ENCODE results near the gene TTYH3.
"Not testable (repeated sequence)": the region's sequence is repeated elsewhere in the genome, so short reads cannot be mapped to it uniquely, and the experiment has no call there.

Gene TTYH3, protein sequence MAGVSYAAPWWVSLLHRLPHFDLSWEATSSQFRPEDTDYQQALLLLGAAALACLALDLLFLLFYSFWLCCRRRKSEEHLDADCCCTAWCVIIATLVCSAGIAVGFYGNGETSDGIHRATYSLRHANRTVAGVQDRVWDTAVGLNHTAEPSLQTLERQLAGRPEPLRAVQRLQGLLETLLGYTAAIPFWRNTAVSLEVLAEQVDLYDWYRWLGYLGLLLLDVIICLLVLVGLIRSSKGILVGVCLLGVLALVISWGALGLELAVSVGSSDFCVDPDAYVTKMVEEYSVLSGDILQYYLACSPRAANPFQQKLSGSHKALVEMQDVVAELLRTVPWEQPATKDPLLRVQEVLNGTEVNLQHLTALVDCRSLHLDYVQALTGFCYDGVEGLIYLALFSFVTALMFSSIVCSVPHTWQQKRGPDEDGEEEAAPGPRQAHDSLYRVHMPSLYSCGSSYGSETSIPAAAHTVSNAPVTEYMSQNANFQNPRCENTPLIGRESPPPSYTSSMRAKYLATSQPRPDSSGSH
- total RNA-seq = 8.2 to 23.6 (median 14.2) reads per million in 4 experiments

DNA sequence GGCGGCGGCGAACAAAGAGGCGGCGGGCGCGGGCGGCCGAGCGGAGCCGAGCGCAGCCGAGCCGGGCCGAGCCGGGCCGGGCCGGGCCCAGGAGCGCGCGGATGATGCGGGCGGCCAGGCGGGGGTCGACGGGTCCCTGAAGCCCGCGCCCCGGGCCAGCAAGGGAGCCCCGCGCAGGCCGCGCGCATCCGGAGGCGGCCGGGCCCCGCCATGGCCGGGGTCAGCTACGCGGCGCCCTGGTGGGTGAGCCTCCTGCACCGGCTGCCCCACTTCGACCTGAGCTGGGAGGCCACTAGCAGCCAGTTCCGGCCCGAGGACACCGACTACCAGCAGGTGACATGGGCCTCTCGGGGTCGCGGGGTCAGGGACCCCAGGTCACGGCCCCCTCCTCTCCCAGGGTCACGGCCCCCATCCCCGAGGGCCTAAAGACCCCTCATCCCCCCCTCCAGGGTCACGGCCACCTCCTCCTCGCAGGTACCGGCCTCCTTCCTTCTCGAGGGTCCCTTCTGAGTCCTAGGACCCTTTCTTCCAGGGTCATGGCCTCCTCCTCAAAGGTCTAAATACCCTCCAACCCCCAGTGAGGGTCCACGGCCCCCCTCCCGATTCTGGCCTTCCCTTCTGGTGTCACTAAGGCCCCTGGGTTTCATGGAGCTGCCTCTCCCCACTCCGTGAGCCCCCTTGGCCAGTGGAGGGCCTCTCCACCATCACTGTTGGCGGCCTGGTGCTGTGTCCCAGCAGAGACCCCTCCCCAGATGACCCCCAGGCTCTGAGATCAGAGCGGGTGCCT lies at the start of gene TTYH3:
Gene TTYH3, plus strand, starts transcription at position 41 of the 787 bp plus-strand sequence. Its CDS starts 170 bp downstream, at position 211.
- peak; percentile 21 for DNase-seq

- DNase-seq = no peak
These were observed 49.6 kb upstream of the TTYH3 start for GRCh38 chr7:2582006-2582735.

DNA sequence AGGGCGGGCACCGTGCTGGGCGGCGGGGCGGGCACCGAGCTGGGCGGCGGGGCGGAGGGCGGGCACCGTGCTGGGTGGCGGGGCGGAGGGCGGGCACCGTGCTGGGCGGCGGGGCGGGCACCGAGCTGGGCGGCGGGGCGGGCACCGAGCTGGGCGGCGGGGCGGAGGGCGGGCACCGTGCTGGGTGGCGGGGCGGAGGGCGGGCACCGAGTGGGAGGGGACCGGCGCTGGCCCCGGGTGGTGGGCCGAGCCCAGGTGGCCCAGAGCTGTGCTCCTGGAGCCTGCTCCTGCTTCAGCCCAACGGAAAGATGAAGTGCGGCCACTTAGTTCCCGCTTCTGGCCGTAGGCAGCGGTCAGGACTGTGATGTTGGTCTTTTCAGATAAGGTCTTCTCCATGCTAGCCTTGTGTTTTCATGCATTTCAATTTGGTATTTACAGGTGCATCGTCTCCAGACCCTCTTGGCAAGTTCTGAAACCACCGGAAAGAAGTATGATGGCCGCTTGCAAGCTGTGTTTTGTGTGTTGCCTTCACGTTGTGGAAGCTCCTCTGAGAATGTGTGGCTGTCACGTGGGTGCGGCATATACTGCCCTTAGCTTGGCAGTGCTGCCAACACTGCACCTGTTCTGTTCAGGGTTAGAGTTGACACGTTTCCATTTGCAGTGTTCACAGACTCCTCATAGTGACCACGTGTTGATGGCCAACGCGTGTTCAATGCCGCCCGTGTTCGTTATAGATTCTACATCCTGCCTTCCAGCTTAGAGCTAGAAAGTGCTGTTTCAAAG lies 47.8 kb upstream of the TTYH3 start:
- DNase-seq = no peak

DNA sequence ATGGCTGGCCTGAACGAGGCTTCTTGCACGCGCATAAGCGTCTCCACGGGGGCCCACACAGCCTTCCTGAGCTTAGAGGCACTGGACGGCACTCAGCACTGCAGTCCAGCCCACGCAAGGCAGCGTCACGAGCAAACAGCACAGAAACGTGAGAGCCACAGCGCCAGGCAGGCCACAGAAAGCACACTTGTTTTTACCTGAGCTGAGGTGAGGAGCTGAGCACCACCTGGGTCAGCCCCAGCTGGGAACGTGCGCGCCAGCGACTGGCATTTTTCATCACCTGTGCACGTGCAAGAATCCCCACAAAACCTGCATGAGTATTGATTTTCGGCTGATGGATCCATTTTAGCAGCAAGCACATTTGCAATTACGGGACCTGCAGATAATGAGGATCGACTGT lies 46.3 kb upstream of the TTYH3 start:
- no peak for DNase-seq

GRCh38 chr7:2586326-2587020 lies 45.3 kb upstream of the TTYH3 start:
- no peak for DNase-seq

DNA sequence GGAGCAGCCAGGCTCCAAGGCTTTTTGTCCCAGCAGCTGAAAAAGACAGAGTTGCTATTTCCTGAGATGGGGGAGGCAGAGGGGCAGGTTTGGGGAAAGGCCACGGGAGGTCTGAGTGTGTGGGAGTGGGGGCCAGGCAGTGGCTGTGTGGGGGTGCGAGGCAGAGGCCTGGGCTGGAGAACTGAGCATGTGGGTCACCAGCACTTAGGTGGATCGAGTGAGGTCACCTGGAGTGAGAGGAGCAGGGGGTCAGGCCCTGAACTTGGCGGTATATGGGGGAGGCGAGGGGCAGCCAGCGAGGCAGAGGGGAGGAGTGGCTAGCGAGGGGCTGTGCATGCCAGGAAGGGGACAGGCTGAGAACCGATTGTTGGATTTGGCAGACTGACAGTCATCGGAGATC lies 44.7 kb upstream of the TTYH3 start:
- no peak for DNase-seq

- DNase-seq = no peak
These were observed 44.0 kb upstream of the TTYH3 start for GRCh38 chr7:2587778-2588177.

DNA sequence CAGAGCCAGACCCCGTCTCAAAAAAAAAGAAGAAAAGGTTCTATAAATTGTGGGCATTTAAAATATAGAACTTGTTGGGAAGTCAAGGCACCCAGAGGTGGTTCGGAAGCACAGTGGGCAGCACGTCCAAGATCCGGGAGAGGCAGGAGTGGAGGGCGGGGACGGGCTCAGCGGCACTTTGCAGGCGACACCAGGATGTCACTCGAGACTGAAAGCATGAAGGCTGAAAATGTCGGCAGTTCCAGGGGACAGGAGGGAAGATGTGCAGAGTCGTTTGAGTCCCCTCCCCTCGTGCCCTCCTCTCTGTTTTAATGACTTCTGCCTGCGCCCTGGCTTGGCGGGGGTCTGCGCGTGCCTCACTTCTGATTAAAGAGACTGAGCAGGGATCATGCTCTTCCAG lies 42.4 kb upstream of the TTYH3 start:
- DNase-seq = no peak

GRCh38 chr7:2589941-2590340 lies 41.8 kb upstream of the TTYH3 start:
- DNase-seq = not testable (repeated sequence)

DNA sequence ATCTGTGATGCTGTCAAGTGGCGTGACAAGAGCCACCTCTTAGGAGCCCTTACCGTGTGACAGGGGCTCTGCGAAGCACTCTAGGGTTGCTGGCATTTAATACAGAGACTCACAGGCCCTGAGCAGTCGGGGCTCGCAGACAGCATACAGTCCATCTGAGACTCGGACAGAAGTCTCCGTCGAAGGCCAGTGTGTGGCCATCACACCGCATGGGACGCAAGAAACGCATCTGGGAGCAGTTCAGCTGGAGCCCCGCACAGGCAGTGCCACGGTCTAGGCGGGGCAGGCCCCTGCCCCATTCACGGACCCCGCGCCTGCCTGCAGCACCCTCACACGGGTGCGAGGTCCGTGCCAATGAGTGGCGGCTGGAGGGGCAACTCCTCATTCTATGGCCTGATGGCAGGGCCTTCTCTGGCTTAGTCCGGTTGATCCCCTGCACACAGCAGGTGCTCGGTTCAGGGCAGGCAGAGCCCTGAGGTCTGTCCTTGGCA lies 39.4 kb upstream of the TTYH3 start:
- DNase-seq = no peak

DNA sequence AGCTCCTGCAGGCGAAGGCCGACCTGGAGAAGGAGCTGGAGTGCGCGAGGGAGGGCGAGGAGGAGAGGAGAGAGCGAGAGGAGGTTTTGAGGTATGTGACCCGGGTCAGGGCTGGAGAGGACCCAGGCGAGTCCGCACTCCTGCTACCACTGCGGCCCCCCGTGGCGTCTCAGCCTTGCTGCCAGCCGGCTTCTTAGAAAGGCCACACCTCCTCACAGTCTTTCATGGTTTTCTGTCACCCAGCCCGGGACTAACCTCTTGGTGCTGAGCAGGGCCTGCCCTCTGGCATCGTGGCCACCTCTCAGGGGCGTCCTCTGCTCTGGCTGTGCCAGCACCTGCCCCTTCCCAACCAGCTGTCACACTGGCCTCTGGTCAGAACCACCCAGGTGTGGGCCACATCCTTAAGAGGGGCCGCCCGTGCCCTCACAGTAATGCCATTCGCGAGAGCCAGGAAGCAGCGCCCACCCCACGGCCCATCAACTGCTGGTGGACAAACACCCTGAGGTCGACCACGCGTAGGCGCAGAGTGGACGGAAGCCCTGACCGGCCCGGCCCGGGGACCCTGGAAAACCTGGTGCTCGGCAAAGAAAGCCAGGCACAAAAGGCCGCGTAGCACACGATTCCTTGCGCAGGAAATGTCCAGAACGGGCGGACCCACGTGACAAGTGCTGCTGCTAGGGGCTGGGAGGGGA lies 38.6 kb upstream of the TTYH3 start:
- no peak for DNase-seq

DNA sequence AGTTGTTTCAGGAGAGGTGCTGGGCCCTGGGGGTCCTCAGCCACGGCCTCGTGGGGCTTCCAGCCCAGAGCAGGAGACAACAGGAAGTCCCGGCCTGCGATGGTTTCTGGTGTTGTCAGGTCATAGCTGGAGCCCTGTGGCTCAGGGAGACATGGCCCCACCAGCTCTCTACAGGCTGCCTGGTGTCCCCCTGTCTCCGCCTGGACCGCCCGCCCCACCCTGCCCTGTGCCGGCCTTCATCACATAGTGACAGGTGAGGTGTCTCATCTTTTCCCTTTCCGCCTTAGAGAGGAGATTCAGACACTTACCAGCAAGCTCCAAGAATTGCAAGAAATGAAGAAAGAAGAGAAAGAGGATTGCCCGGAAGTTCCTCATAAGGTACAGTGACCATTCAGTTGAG lies 37.2 kb upstream of the TTYH3 start:
- DNase-seq = no peak

DNA sequence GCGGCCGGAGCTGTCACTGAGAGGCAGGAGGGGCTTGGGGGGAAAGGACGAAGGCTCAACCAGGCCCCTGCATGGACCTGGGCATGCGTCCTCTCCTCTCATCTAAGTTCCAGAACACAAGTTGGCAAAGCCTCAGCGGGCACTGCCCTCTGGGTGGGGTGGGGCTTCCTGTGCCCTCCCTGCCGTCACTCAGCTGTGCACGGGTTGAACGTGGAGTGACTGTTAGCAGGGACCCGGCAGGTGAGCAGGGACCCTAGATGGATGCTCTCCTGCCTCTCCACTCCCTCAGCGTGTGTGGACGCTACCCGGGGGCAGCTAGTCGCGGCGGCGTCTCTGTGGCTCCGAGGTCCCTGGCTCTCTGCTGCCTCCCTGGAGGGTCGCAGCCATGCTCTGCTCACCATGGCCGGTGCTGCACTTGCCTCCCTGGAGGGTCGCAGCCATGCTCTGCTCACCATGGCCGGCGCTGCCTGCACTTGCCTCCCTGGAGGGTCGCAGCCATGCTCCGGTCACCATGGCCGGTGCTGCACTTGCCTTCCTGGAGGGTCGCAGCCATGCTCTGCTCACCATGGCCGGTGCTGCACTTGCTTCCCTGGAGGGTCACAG lies 36.4 kb upstream of the TTYH3 start:
- DNase-seq = no peak

DNA sequence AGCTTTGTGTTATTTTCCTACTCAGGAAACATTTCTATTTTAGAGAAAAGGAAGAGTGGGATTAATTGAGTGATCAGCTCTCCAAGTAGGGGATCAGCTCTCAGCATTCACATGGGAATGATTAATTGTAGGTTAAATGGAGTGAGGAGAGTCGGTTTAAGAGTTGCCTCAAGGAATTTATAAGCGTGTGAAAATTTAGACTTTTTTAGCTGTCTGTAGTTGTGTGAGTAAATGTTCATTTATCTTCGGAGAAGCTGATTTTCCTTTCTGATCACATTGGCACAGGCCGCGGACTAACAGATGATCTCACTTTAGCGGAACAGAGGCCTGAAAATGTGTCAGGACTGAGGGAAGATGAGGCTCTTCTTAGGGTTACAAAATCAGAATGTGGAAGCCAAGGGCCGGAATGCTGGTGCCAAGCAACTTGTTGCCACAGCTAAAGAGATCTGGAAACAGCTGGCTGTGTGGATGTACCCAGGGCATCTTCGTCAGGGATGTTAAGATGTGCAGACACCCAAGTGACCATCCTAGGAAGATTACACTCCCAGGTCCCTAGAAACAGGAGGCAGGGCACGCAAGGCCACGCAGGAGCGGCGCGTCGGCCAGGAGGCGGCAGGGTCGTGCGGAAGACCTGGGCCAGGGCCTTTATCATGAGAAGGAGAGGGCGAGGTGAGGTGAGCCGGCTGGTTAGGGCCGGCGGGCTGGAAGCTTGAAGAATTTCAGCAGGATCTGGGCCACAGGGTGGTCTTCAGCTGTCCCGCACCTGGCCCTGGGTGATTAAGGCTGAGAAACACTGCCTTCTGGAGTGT lies 35.1 kb upstream of the TTYH3 start:
- no peak for DNase-seq

DNA sequence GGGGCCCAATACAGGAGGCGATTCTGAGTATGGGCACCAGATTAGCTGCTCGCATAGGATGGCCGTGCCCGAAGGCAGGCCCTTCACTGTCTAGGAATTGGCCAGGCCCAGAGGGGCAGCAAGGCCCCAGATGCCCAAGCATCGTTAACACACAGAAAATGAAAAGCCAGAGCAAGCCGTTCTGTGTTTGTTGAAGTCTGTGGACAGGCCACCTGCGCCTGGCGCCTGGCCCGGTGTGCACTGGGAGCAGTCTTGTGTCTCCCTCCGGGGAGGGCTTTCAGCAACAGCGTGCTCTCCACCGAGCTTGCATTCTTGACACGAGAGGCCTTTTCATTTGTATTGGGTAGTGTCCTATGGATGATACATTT lies 34.5 kb upstream of the TTYH3 start:
- no peak for DNase-seq

GRCh38 chr7:2598154-2598823 lies 33.5 kb upstream of the TTYH3 start:
- DNase-seq = no peak

GRCh38 chr7:2601065-2601464 lies 30.7 kb upstream of the TTYH3 start:
- DNase-seq = no peak

- no peak for DNase-seq
These were observed 29.9 kb upstream of the TTYH3 start for GRCh38 chr7:2601907-2602306.
